ENCODE data around the gene DLEC1. TPM values are rescaled to one million over a fixed set of nuclear protein-coding genes. Genes with fewer than 3 reads are reported as not detected.

Gene DLEC1
- total and polyA plus RNA-seq, 2 of the 4 experiments (the other 2 are of a cell fraction): 0.03 TPM; not detected in 1

- ATAC-seq (ENCODE audit: low read depth) (peak; percentile 64), DNase-seq (peak; percentile 31)
- WGBS, 2 experiments (ENCODE audit: extremely low coverage in 2 of 2, insufficient read length in 1 of 2): no CpG with 5 or more reads among the region's 6 CpGs
- intact Hi-C loops (cut with micrococcal nuclease) (no loop called here), in situ Hi-C loops (cut with MboI; ENCODE audit: low sequenced_read_pairs) (loop anchor here (10.0 kb wide), 1 partner anchor 353 kb away; no protein-coding TSS in a partner anchor), dilution Hi-C loops (cut with HindIII; ENCODE audit: low sequenced_read_pairs, unreplicated experiment) (no loop called here)
- POLR2A ChIA-PET (ENCODE audit: unreplicated experiment): no interaction called here
- no peak overlapping the region for H3K4me3 ChIP-seq (ENCODE audit: insufficient read depth, low read depth, low read length)
- H2BK5ac ChIP-seq (ENCODE audit: low read depth, low read length, poor library complexity, severe bottlenecking): no peak overlapping the region
- H3K56ac ChIP-seq (ENCODE audit: extremely low read depth, insufficient read depth, low read length): no peak overlapping the region
- no peaks in the 10 kb centered on the region for H3K27me3 ChIP-seq (ENCODE audit: control insufficient read depth, insufficient read depth, low read length)
- H4K8ac ChIP-seq (ENCODE audit: low read depth in 2 of 2, low read length in 2 of 2): no peak overlapping the region
- no peak overlapping the region for H2BK15ac ChIP-seq (ENCODE audit: low read depth, low read length)
- H3K79me1 ChIP-seq (ENCODE audit: low read depth in 1 of 2, low read length in 2 of 2): peaks cover 13 to 55% of the 10 kb centered on the region in 2 experiments
- no peak overlapping the region for H4K5ac ChIP-seq (ENCODE audit: low read depth, low read length)
- peaks cover 58% of the 10 kb centered on the region for H3K36me3 ChIP-seq (ENCODE audit: control insufficient read depth, insufficient read depth, low read length)
- no peak overlapping the region for H2AK5ac ChIP-seq (ENCODE audit: low read depth, low read length)
- H3K4me1 ChIP-seq (ENCODE audit: control insufficient read depth, insufficient read depth, low read length): no peaks in the 10 kb centered on the region
- H4K20me1 ChIP-seq (ENCODE audit: insufficient read depth, low read length): 0 out of 2 replicates have a peak, but pooled peaks cover 5% of the 10 kb centered on the region
- no peak overlapping the region for H2AFZ ChIP-seq (replicated peaks; ENCODE audit: low read length, poor library complexity)
- TF ChIP-seq RFX5 (IDR thresholded peaks at IDR 0.05; ENCODE audit: low read depth, low read length): no peak
- TF ChIP-seq USF2 (IDR thresholded peaks at IDR 0.05; ENCODE audit: low read depth, low read length): no peak
- no peak for TF ChIP-seq CHD1 (IDR thresholded peaks at IDR 0.05; ENCODE audit: low read depth, low read length)
- TF ChIP-seq BHLHE40 (IDR thresholded peaks at IDR 0.05; ENCODE audit: low read depth, low read length): no peak
- no peak for TF ChIP-seq MXI1 (IDR thresholded peaks at IDR 0.05; ENCODE audit: borderline replicate concordance, low read depth, low read length)
- no peak for TF ChIP-seq RCOR1 (IDR thresholded peaks at IDR 0.05; ENCODE audit: insufficient replicate concordance, low read length)
- TF ChIP-seq CEBPB (IDR thresholded peaks at IDR 0.05; ENCODE audit: low read depth, low read length): no peak
- TF ChIP-seq POLR2A (IDR thresholded peaks at IDR 0.05; ENCODE audit: low read depth, low read length): no peak
- peak; percentile 64 for TF ChIP-seq RAD21 (IDR thresholded peaks at IDR 0.05; ENCODE audit: low read length)
- TF ChIP-seq SMC3 (IDR thresholded peaks at IDR 0.05; ENCODE audit: low read depth, low read length): peak; percentile 55
- no peak for TF ChIP-seq FOS (IDR thresholded peaks at IDR 0.05; ENCODE audit: low read depth, low read length)
- no peak for TF ChIP-seq MAZ (IDR thresholded peaks at IDR 0.05; ENCODE audit: borderline replicate concordance, low read depth, low read length)
- peak; percentile 61 for TF ChIP-seq CTCF (conservative IDR thresholded peaks at IDR 0.05; ENCODE audit: low read depth, low read length)
- no peak for TF ChIP-seq MAFK (IDR thresholded peaks at IDR 0.05; ENCODE audit: low read depth, low read length)
- no peak for TF ChIP-seq NFE2L2 (IDR thresholded peaks at IDR 0.05; ENCODE audit: low read depth, low read length)
- no peak overlapping the region for H3K9ac ChIP-seq (ENCODE audit: low read depth, low read length)
- H4K91ac ChIP-seq (ENCODE audit: insufficient read depth, low read depth, low read length): no peak overlapping the region
- H3K18ac ChIP-seq (ENCODE audit: low read depth, low read length): no peak overlapping the region
- H3K23ac ChIP-seq (ENCODE audit: low read depth, low read length): no peak overlapping the region
- H3K9me1 ChIP-seq (ENCODE audit: insufficient read depth, low read length): 0 out of 2 replicates have a peak, but pooled peaks cover 4% of the 10 kb centered on the region
- no peak overlapping the region for H3K4ac ChIP-seq (ENCODE audit: low read depth, low read length)
- no peak overlapping the region for H2BK120ac ChIP-seq (ENCODE audit: low read depth, low read length)
- no peak overlapping the region for H2BK20ac ChIP-seq (ENCODE audit: low read depth, low read length)
- H3K14ac ChIP-seq (replicated peaks; ENCODE audit: low read depth, low read length): no peak overlapping the region
- no TSS peak for BruUV-seq (replicated peaks)
- H3K27ac ChIP-seq (ENCODE audit: insufficient read depth, low read length): no peak overlapping the region
- no peak overlapping the region for H3K4me2 ChIP-seq (ENCODE audit: low read depth, low read length)
- peak overlapping the region; percentile 82 for H2AK9ac ChIP-seq (replicated peaks; ENCODE audit: low read depth, low read length, poor library complexity)
- H3K9me3 ChIP-seq (ENCODE audit: control insufficient read depth, insufficient read depth, low read length): no peaks in the 10 kb centered on the region
- CTCF ChIA-PET: interaction anchor here (0.6 to 1.1 kb wide), 2 partner anchors 102 to 166 kb away, joined by 4 to 7 read pairs; no protein-coding TSS in a partner anchor
Measured at GRCh38 chr3:38131621-38132369, 92.8 kb downstream of the DLEC1 start.
